Mesothelial cell of epicardium (in vitro differentiated cells): ENCODE results near the gene ANKMY1. TPM values are rescaled to one million over a fixed set of nuclear protein-coding genes. Genes with fewer than 3 reads are reported as not detected.

Experiments used
- DNase-seq, 2 experiments: peaks; one replicate each; pipeline ENCODE4 v3.0.0; 2021; ENCODE audit warnings: low spot score in 2 of 2; ENCODE audit not compliant: unreplicated experiment in 2 of 2
- H3K27ac Mint-ChIP-seq: 2 replicates; pipeline ENCODE4 v1.8.0; 2021; ENCODE audit warnings: mixed read lengths
- H3K27me3 Mint-ChIP-seq: 2 replicates; pipeline ENCODE4 v1.8.0; 2021; ENCODE audit warnings: low read depth, mixed read lengths
- H3K36me3 Mint-ChIP-seq: 2 replicates; pipeline ENCODE4 v1.8.0; 2021; ENCODE audit warnings: mixed read lengths
- H3K4me1 Mint-ChIP-seq: 2 replicates; pipeline ENCODE4 v1.8.0; 2021; ENCODE audit warnings: mixed read lengths
- H3K4me3 Mint-ChIP-seq: 2 replicates; pipeline ENCODE4 v1.8.0; 2021; ENCODE audit warnings: mild to moderate bottlenecking, moderate library complexity, mixed read lengths
- H3K9me3 Mint-ChIP-seq: 2 replicates; pipeline ENCODE4 v1.8.0; 2021; ENCODE audit warnings: mixed read lengths
- CTCF ChIP-seq: fragments of 200-600 bp; sonication (generic); IDR thresholded peaks from one replicate; pipeline ENCODE4 v1.5.0; 2021; ENCODE audit warnings: antibody characterized with exemption; ENCODE audit not compliant: unreplicated experiment
- total RNA-seq: library from RNA; stranded (reverse); gene quantifications from 3 replicates; pipeline ENCODE4 v1.2.1, GENCODE V29; 2021

Gene ANKMY1
- total RNA-seq, 1 donor from 2014 or later, result 29.8 TPM

GRCh38 chr2:240450532-240451107 lies 107.2 kb downstream of the ANKMY1 start:
- Mint-ChIP-seq H3K27me3 (peaks cover 20% of the 10 kb centered on the region), H3K36me3 (no peaks in the 10 kb centered on the region), H3K9me3 (no peaks in the 10 kb centered on the region), H3K27ac (no peak overlapping the region), H3K4me1 (peaks cover 35% of the 10 kb centered on the region), H3K4me3 (peak overlapping the region; percentile 40)
- no peak for TF ChIP-seq CTCF
- no peak for DNase-seq

- Mint-ChIP-seq H3K27me3 (peaks cover 18% of the 10 kb centered on the region), H3K9me3 (no peaks in the 10 kb centered on the region), H3K4me3 (peak overlapping the region; percentile 40), H3K36me3 (no peaks in the 10 kb centered on the region), H3K27ac (no peak overlapping the region), H3K4me1 (peaks cover 31% of the 10 kb centered on the region)
- no peak for TF ChIP-seq CTCF
- DNase-seq, result no peak
Measured at GRCh38 chr2:240449764-240450531, 107.8 kb downstream of the ANKMY1 start.

GRCh38 chr2:240448387-240449274 lies 109.2 kb downstream of the ANKMY1 start:
- H3K4me3 Mint-ChIP-seq, result no peak overlapping the region
- H3K9me3 Mint-ChIP-seq, result no peaks in the 10 kb centered on the region

GRCh38 chr2:240447934-240448333 lies 109.9 kb downstream of the ANKMY1 start:
- peaks cover 21% of the 10 kb centered on the region for H3K4me1 Mint-ChIP-seq
- no peaks in the 10 kb centered on the region for H3K36me3 Mint-ChIP-seq
- H3K9me3 Mint-ChIP-seq, result no peaks in the 10 kb centered on the region
- peaks cover 7% of the 10 kb centered on the region for H3K27me3 Mint-ChIP-seq
- no peak overlapping the region for H3K27ac Mint-ChIP-seq
- H3K4me3 Mint-ChIP-seq, result no peak overlapping the region
- TF ChIP-seq CTCF, result no peak
- DNase-seq, result no peak

More at GRCh38 chr2:240448387-240449274, 109.2 kb downstream of the ANKMY1 start:
- Mint-ChIP-seq H3K27me3 (peaks cover 7% of the 10 kb centered on the region), H3K27ac (no peak overlapping the region), H3K4me1 (peaks cover 21% of the 10 kb centered on the region), H3K36me3 (no peaks in the 10 kb centered on the region)
- TF ChIP-seq CTCF, result no peak
- DNase-seq, result no peak

- peaks cover 21% of the 10 kb centered on the region for H3K4me1 Mint-ChIP-seq
- H3K4me3 Mint-ChIP-seq, result no peak overlapping the region
- TF ChIP-seq CTCF, result no peak
- no peak for DNase-seq
- H3K27ac Mint-ChIP-seq, result no peak overlapping the region
- peaks cover 7% of the 10 kb centered on the region for H3K27me3 Mint-ChIP-seq
- no peaks in the 10 kb centered on the region for H3K9me3 Mint-ChIP-seq
- no peaks in the 10 kb centered on the region for H3K36me3 Mint-ChIP-seq
Measured at GRCh38 chr2:240447331-240447730, 110.5 kb downstream of the ANKMY1 start.
